ENCODE data around the gene STARD9. TPM values are rescaled to one million over a fixed set of nuclear protein-coding genes. Genes with fewer than 3 reads are reported as not detected.
"Not testable (repeated sequence)": the region's sequence is repeated elsewhere in the genome, so short reads cannot be mapped to it uniquely, and the experiment has no call there.

The STARD9 gene
- total RNA-seq = 1 to 10 TPM; 6.5 to 7.4 TPM

DNA sequence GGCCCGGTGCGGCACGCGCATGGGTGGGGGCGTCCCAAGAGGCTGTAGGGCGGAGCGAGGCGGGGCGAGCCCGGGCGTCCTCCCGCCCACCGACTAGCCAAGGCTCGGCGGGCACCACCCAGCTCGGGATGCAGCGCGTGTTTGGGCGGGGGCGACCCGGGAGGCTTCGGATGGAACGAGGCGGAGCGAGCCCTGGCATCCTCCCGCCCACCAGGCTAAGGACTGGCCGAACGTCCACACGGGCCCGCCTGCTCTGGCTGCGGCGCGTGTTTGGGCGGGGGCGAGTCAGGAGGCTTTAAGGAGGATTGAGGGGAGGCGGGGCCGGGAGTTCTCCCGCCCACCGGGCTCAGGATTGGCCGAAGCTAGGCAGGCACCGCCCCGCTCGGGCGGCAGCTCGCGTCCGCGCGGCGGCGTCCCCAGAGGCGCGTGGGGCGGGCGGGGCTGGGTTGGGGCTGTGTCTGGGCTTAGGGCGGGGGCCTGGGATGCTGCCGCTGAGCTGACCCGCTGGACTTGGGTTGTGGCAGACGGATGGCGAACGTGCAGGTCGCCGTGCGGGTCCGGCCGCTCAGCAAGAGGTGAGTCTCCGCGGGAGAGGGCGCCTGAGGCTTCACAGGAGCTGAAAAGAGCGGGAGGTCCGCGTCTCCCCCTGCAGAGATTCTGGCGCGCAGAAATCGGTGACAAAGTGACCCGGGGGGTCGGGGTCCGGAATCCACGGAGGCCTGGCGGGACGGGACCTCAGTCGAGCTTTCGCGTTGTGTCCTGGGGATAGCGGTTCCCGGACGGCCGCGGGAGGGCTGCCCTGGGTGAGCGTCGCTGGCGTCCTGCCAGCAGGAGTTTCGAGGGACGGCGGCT is at the start of gene STARD9:
Gene STARD9, plus strand, starts transcription at position 419 of the 852 bp plus-strand sequence. Its CDS starts 110 bp downstream, at position 529.
- Mint-ChIP-seq H3K36me3 (peaks cover 0 to 11% of the 10 kb centered on the region in 2 donors), H3K27ac (peak within 1 kb of the TSS; percentile 76 to 90), H3K9me3 (no peaks in the 10 kb centered on the region)
- ATAC-seq (peak; percentile 90 to 94), DNase-seq (ENCODE audit: low spot score in 2 of 2) (peak; percentile 96)

DNA sequence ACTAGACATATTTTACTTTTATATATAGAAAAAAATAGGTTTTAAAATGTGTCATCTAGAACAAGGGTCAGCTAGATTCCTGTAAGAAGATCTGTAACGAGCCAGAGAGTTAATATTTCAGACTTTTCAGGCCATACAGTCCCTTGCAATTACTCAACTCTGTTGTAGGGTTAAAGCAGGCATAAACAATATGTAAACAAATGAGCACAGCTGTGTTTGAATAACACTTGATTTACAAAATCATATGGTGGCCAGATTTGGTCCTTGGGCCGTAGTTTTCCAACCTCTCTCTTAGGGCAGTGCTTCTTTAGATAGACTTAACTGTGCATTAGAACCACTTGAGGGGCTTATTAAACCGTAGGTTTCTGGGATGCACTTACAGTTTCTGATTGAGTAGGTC is 46.4 kb upstream of the STARD9 start:
- H3K9me3 Mint-ChIP-seq = no peaks in the 10 kb centered on the region
- H3K27ac Mint-ChIP-seq = no peak overlapping the region
- H3K36me3 Mint-ChIP-seq = peaks cover 0 to 10% of the 10 kb centered on the region in 2 donors
- no peak for DNase-seq (ENCODE audit: low spot score in 2 of 2)
- no peak for ATAC-seq

DNA sequence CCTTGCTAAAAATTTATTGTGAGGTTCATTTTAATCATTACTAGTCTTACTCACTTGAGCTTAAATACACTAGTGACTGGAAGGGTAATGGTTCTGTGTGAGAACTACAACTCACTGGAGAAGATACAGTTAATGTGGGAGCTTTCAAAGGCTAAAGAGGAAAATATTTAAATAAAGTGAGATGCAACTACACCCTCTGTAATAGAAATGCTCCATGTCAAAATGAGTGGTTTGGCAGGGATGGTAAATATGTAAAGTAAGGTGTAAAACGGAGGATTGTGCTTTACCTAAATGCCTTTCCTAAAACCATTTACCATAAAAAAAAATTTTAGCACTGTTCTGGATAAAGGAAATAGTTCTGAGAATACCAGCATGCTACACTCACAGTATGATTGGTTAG is 42.2 kb upstream of the STARD9 start:
- H3K9me3 Mint-ChIP-seq = no peaks in the 10 kb centered on the region
- DNase-seq (ENCODE audit: low spot score in 2 of 2) (no peak), ATAC-seq (no peak)
- H3K27ac Mint-ChIP-seq = no peak overlapping the region
- H3K36me3 Mint-ChIP-seq = peaks cover 4 to 14% of the 10 kb centered on the region in 2 donors

DNA sequence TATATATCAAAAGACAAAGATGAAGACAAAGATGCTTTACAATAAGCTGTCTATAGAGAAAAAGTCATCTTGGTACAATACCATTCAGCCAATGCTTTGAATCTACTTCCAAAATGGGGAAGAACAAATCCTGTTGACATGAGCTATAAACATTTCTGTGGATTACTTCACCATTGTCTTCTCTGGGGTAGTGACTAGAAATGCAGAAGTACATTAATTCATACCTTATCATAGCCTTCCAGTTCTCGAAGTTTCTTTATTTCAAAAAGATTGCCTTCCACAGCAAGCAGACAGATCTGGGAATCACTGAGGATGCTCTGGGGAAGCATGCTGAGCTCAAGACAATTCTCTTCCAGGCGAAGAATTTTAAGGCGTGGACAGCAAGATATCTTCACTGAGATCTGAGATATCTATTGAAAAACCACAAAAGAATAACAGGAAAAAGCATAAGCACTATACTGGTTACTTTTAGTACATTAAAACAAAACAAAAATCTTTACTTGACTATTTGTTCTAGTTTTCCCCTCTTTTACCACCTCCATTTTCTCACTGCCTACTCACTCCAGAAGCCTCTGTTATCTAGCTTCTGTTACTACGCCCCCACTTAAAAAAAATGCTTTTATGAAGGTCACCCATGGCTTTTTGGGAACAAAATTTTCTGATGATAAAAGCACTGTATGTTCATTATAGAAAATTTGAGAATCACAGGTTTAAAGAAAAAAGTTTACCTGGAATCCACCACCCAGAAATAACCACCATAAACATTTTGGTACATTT is 30.4 kb upstream of the STARD9 start:
- H3K9me3 Mint-ChIP-seq = no peaks in the 10 kb centered on the region
- H3K36me3 Mint-ChIP-seq = peaks cover 7 to 29% of the 10 kb centered on the region in 2 donors
- H3K27ac Mint-ChIP-seq = no peak overlapping the region
- DNase-seq (ENCODE audit: low spot score in 2 of 2) (no peak), ATAC-seq (no peak)

DNA sequence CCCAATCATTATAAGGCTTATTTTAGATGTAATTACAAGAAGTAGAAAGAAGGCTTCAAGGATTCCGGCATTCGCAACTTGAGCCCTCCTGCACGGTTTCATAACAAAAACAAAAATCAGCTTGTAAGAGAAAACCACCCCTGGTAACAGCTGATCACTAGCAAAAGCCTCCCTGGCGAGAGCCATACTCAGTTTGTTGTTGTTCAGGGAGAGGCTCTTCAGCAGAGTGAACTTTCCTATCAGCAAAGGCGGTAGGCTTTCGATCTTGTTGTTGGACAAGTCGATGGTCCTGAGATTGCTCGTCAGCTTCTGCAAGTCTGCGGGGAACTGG is 27.5 kb upstream of the STARD9 start:
- DNase-seq (ENCODE audit: low spot score in 2 of 2) (no peak), ATAC-seq (no peak)
- peaks cover 7 to 30% of the 10 kb centered on the region in 2 donors for H3K36me3 Mint-ChIP-seq
- no peaks in the 10 kb centered on the region for H3K9me3 Mint-ChIP-seq
- H3K27ac Mint-ChIP-seq = peak overlapping the region; percentile 93 to 97

DNA sequence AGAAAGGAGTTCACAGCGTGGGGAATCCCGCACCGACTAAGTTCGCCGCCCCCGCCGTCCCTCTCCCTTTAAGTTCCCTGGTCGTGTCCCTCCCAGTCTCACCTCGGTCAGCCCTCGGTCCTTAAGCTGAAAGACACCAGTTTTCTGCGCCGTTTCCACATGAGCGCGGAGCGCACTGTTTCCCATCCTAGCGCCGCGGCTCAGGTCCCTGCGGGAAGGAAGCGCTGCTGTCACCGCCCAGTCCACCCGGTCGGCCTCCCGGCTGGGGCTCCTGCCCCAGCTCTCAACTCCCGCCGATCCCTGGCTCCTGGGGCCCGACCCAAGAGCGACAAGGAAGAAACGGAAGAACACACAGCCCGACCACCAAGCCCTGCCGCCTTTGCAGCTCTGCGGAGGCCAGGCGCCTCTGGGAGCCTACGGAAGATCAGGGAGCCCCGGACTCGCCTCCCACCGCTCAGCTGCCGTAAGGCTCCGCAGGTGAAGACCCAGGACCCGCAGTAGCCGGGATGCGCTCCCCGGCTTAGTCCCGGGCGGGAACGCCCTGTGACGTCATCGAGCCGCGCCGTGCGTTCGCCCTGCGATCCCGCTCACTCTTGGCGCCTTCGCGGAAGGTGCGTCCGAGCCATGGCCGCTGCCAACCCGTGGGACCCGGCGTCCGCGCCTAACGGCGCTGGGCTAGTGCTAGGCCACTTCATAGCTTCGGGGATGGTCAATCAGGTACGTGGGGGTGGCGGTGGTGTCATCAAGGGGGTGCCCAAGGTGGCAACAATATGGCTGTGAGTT is 27.0 kb upstream of the STARD9 start, which contains the start of the genes HAUS2 and LRRC57:
Gene HAUS2, plus strand, starts transcription at position 590 of the 783 bp plus-strand sequence. Its CDS starts 35 bp downstream, at position 625.
Gene LRRC57, minus strand, starts transcription at position 545 of the 783 bp plus-strand sequence. Its CDS starts 359 bp downstream, at position 186.
- ATAC-seq = peak; percentile 93
- Mint-ChIP-seq H3K9me3 (no peaks in the 10 kb centered on the region), H3K27ac (peak within 1 kb of the TSS; percentile 93 to 97), H3K36me3 (peaks cover 7 to 30% of the 10 kb centered on the region in 2 donors)
- peak; percentile 88 for DNase-seq (ENCODE audit: low spot score in 2 of 2)

DNA sequence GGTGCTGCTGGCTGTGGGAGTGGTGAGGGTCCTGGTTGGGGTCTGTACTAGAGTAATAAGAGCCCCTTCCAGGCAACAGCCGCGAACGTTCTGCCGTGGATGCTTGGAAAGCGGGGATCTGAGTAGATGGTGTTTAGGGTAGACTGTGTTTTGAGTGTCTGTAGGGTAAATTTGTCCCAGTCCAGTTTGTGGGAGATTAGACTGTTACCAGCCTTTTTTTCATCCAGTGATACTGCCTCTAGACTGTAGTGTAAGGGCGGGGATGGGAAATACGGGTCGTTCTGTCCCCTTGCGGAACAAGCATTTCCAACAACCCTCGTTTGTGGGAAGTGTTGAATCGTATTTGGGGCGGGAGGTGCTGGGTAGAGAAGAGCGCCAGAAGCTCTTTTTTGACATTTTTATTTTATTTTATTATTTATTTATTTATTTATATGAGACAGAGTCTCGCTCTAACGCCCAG is 26.3 kb upstream of the STARD9 start:
- DNase-seq (ENCODE audit: low spot score in 2 of 2) (no peak), ATAC-seq (peak; percentile 9 to 57)
- Mint-ChIP-seq H3K36me3 (peaks cover 7 to 30% of the 10 kb centered on the region in 2 donors), H3K27ac (peak overlapping the region; percentile 93 to 97), H3K9me3 (no peaks in the 10 kb centered on the region)

DNA sequence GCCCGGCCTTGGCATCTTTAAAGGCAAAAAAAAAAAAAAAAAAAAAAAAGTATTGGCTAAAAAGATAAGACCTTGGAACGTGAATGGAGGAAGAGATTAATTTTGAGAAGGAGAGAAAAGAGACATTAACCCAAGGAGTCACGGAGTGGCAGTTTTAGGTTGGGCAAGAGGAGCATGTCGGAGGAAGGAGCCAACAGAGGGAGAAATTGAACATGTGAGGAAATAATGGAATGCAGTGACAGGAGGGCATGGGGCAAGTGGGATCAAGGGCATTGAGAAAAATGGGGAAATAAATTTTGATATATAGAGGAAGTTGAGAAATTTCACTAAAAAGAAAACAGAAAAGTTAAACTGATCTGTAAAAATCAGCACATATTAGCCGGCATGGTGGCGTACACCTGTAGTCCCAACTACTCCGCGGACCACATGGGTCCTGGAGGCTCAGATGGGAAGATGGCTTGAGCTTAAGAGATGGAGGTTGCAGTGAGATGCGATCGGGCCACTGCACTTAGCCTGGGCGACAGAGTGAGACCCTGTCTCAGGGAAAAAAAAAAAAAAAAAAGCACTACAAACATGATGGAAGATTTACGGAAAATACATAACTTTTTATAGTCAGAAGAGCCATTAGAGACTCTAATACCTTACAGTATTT is 25.5 kb upstream of the STARD9 start:
- H3K36me3 Mint-ChIP-seq = peaks cover 7 to 30% of the 10 kb centered on the region in 2 donors
- H3K9me3 Mint-ChIP-seq = no peaks in the 10 kb centered on the region
- no peak for DNase-seq (ENCODE audit: low spot score in 2 of 2)
- peak overlapping the region; percentile 39 to 93 for H3K27ac Mint-ChIP-seq
- ATAC-seq = no peak

DNA sequence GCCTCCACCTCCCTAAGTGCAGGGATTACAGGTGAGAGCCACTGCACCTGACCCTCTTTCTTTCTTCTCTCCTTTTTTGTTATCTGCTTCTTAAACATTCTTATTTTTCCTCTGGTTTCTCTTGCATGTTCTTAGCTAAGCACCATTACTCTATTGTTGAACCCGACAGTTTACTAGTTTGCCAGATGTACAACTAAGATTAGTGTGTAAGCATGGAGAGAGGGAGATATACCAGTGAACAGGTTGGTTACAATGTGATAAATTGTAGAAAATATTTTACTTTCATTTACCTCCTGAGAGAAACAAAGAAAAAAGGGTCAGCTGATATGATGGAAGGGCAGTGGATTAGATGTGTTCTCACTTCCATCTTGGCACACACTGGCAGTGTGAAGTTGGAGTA is 21.9 kb upstream of the STARD9 start:
- ATAC-seq = no peak
- Mint-ChIP-seq H3K27ac (no peak overlapping the region), H3K36me3 (peaks cover 7 to 14% of the 10 kb centered on the region in 2 donors), H3K9me3 (no peaks in the 10 kb centered on the region)
- DNase-seq (ENCODE audit: low spot score in 2 of 2) = no peak

DNA sequence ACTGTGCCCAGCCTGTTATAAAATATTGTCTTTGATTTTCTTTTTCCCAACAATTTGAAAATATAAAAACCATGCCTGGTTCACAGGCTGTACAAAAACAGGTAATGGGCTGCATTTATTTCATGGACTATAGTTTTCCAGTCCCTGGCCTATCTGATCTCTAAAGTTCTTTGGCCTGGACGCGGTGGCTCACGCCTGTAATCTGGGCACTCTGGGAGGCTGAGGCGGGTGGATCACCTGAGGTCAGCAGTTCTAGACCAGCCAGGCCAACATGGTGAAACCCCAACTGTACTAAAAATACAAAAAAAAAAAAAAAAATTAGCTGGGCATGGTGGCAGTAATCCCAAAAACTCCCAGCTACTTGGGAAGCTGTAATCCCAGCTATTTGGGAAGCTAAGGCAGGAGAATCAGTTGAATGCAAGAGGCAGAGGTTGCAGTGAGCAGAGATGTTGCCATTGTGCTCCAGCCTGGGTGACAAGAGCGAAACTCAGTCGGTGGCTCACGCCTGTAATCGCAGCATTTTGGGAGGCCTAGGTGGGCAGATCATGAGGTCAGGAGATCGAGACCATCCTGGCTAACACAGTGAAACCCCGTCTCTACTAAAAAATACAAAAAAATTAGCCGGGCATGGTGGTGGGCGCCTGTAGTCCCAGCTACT is 18.7 kb upstream of the STARD9 start:
- not testable (repeated sequence) for H3K36me3 Mint-ChIP-seq; H3K9me3 Mint-ChIP-seq; ATAC-seq; DNase-seq (ENCODE audit: low spot score in 2 of 2); H3K27ac Mint-ChIP-seq

DNA sequence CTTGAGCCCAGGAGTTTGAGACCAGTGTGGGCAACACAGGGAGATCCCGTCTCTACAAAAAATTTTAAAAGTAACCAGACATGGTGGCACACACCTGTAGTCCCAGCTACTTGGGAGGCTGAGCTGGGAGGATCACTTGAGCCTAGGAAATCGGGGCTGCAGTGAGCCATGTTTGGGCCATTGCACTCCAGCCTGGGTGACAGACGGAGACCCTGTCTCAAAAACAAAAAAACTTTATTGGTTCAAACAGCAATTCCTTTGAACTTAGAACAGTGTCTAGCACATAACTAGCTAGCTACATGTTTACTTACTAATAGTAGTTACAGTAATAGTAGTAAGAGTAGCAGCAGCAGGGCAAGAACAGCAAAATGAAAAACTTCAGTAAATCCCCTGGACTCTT is 16.7 kb upstream of the STARD9 start:
- DNase-seq (ENCODE audit: low spot score in 2 of 2) (no peak), ATAC-seq (no peak)
- H3K27ac Mint-ChIP-seq = no peak overlapping the region
- no peaks in the 10 kb centered on the region for H3K9me3 Mint-ChIP-seq
- peaks cover 0 to 6% of the 10 kb centered on the region in 2 donors for H3K36me3 Mint-ChIP-seq

DNA sequence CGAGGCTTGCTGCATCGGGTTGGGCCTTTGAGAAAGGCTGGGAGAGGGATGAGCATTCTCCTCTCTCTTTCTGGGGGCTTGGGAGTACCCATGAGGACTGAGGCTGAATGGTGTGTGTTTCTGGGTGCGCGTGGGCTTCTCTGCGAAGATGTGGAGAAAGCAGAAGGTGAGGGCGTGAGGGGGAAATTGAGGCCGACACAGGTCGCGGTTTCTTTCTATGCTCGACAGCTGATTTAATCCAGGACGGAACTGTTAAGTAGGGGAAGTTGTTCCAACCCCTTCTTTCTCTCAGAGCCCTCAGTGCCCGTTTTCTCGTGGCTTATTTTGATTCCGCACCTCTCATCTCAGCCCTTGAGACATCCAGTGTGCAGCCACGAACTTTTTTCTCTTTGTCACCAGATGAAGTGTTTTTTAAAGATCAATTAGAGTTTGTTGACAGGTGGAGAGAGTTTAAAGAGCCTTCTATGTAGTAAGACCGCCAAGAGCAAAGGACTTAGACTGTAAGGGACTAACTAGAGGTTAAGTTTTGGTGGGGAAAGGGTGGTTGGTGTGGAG is 711 bp downstream of the STARD9 start:
- Mint-ChIP-seq H3K9me3 (no peaks in the 10 kb centered on the region), H3K27ac (peak overlapping the region; percentile 76 to 90), H3K36me3 (peaks cover 0 to 11% of the 10 kb centered on the region in 2 donors)
- ATAC-seq (no peak), DNase-seq (ENCODE audit: low spot score in 2 of 2) (no peak)

DNA sequence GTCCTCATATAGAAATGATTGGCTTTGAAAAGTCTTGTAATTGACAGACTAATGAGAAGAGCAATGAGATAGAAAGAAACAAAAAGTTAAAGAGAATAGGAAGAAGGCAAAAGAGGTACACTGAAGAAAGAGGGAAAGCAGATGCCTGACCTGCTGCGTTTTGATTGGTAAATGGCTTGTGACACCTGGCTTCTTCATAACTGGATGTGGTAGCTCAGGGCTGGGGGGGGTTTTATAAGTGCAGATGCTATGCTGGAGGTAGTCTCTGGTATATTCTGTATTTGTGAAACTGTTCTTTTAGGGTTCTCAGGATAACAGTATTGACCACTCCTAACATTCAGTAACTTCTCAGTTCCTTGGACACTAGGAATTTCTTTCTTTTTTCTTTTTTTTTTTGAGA is 1.4 kb downstream of the STARD9 start:
- Mint-ChIP-seq H3K9me3 (no peaks in the 10 kb centered on the region), H3K27ac (no peak overlapping the region), H3K36me3 (peaks cover 0 to 11% of the 10 kb centered on the region in 2 donors)
- DNase-seq (ENCODE audit: low spot score in 2 of 2) = no peak
- no peak for ATAC-seq

DNA sequence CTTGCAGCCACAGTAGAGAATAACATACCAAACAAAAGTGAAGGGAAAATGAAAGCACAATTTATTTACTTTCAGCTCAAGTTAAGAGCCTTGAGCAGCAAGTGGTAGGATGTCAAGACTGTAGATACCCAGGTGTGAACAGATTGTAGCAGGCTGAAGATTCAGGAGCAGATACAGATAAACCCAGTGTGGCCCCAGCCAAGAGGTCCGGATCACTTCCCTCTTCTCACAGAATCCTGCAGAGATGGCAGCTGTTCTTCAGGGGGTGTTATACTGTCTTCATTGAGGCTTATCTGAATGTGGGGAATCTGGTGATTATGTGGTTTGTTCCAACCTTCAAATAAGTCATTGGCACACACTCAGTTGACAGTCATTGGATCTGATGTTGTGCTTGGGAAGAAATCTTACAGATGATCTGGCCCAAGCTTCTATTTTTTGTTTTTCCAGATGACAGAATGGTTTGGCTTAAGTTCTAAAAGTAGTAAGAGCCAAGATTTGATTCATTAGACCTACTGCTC is 2.2 kb downstream of the STARD9 start:
- Mint-ChIP-seq H3K9me3 (no peaks in the 10 kb centered on the region), H3K27ac (no peak overlapping the region), H3K36me3 (peaks cover 0 to 11% of the 10 kb centered on the region in 2 donors)
- ATAC-seq = no peak
- no peak for DNase-seq (ENCODE audit: low spot score in 2 of 2)

DNA sequence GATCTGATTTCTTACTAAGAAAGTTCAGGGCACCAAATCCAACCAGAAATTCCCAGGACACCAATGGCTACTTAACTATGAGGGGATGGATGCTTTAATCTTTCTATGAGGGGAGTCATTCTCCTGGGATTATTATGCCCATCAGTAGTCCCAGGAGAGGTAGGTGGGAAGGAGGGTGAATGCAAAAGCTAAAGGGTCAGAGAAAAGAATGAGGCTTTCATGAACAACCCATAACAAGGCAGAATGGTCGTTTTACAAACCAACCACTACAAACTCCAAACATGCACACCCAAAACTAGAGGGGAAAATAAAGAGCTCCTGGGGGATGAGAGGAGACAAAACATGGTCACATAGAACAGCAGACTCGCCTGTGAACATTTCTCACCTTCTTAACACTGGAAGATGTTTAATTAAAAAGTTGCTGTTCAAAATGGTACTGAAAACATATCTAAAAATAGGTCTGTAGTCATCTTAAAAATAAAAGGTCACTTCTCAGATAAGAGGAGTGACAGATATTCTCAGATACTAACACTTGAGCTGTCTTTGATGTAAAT is 3.7 kb downstream of the STARD9 start:
- no peak overlapping the region for H3K27ac Mint-ChIP-seq
- DNase-seq (ENCODE audit: low spot score in 2 of 2) = no peak

More for the DNA sequence above, 3.7 kb downstream of the STARD9 start:
- no peaks in the 10 kb centered on the region for H3K9me3 Mint-ChIP-seq
- ATAC-seq = no peak
- H3K36me3 Mint-ChIP-seq = peaks cover 0 to 11% of the 10 kb centered on the region in 2 donors

Measured in activated naive CD4-positive, alpha-beta T cell treated with anti-CD3 and anti-CD28 coated beads, Interleukin-2, amount 50 U/mL, for 72 hours (primary cell).